Measurements from ENCODE around the gene CFP.

GRCh38 chrX:47577424-47577823 lies 52.3 kb downstream of the CFP start:
- TF ChIP-seq, protein P1, sequence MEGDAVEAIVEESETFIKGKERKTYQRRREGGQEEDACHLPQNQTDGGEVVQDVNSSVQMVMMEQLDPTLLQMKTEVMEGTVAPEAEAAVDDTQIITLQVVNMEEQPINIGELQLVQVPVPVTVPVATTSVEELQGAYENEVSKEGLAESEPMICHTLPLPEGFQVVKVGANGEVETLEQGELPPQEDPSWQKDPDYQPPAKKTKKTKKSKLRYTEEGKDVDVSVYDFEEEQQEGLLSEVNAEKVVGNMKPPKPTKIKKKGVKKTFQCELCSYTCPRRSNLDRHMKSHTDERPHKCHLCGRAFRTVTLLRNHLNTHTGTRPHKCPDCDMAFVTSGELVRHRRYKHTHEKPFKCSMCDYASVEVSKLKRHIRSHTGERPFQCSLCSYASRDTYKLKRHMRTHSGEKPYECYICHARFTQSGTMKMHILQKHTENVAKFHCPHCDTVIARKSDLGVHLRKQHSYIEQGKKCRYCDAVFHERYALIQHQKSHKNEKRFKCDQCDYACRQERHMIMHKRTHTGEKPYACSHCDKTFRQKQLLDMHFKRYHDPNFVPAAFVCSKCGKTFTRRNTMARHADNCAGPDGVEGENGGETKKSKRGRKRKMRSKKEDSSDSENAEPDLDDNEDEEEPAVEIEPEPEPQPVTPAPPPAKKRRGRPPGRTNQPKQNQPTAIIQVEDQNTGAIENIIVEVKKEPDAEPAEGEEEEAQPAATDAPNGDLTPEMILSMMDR (IDR thresholded peaks at IDR 0.05; ENCODE audit: insufficient read depth, low read depth, low read length) = no peak
- no peak for TF ChIP-seq EZH2 (IDR thresholded peaks at IDR 0.05; ENCODE audit: insufficient read depth, low read length)
